Lower lobe of right lung (tissue), 2 donors: ENCODE data around the gene GRIK4. TPM values are rescaled to one million over a fixed set of nuclear protein-coding genes. Genes with fewer than 3 reads are reported as not detected.

Source experiments
- ATAC-seq, 2 donors: fragments of 200-7000 bp; cut with Tn5 transposase; one replicate each; pipeline ENCODE4 v1.9.1; 2020 to 2022; ENCODE audit warnings: mild to moderate bottlenecking in 2 of 2, moderate library complexity in 2 of 2
- DNase-seq: peaks from one replicate; pipeline ENCODE4 v3.0.0-alpha.2; 2020
- H3K27ac ChIP-seq: fragments of 200-600 bp; one replicate; pipeline ENCODE4 v1.8.0; 2022
- H3K27me3 ChIP-seq: fragments of 200-600 bp; one replicate; pipeline ENCODE4 v1.8.0; 2022; ENCODE audit warnings: low read depth
- H3K36me3 ChIP-seq: fragments of 200-600 bp; one replicate; pipeline ENCODE4 v1.8.0; 2022; ENCODE audit warnings: mild to moderate bottlenecking
- H3K4me1 ChIP-seq: fragments of 200-600 bp; one replicate; pipeline ENCODE4 v1.8.0; 2022
- H3K4me3 ChIP-seq: fragments of 200-600 bp; one replicate; pipeline ENCODE4 v1.8.0; 2022; ENCODE audit warnings: mild to moderate bottlenecking
- H3K9me3 ChIP-seq: fragments of 200-600 bp; one replicate; pipeline ENCODE4 v1.8.0; 2022
- CTCF ChIP-seq: fragments of 200-600 bp; IDR thresholded peaks from one replicate; pipeline ENCODE4 v1.8.0; 2022; ENCODE audit warnings: antibody characterized with exemption, mild to moderate bottlenecking
- intact Hi-C: fragments of 100-400 bp; cut with DNase I; formaldehyde crosslinking; loops from one replicate; pipeline ENCODE4 v1.11.0; 2022
- total RNA-seq: library from RNA; stranded (reverse); fragmentation: NEBNext Ultra II Directional; extraction: Animal tissue kit (Norgen Biotek cat#: 25700); gene quantifications from one replicate; pipeline ENCODE4 v1.2.1, GENCODE V29; 2021
- donor health status: DM: no; HTN: yes; CAD: no; lungs with severe emphysema.

GRIK4 gene
- total RNA-seq, 1 donor from 2014 or later = 2.2 TPM

- ATAC-seq (no peak), DNase-seq (no peak)
- Histone ChIP-seq H3K9me3 (no peaks in the 10 kb centered on the region), H3K4me1 (no peaks in the 10 kb centered on the region), H3K4me3 (no peak overlapping the region), H3K36me3 (no peaks in the 10 kb centered on the region), H3K27ac (no peak overlapping the region), H3K27me3 (no peaks in the 10 kb centered on the region)
- no peak for TF ChIP-seq CTCF
- intact Hi-C loops = no loop called here
These were observed 398.3 kb downstream of the GRIK4 start for GRCh38 chr11:120909676-120910416.

- no peaks in the 10 kb centered on the region for H3K4me1 ChIP-seq
- no peaks in the 10 kb centered on the region for H3K9me3 ChIP-seq
- H3K4me3 ChIP-seq = no peak overlapping the region
- no peak for DNase-seq
- no peaks in the 10 kb centered on the region for H3K36me3 ChIP-seq
- H3K27me3 ChIP-seq = no peaks in the 10 kb centered on the region
- H3K27ac ChIP-seq = no peak overlapping the region
- intact Hi-C loops = no loop called here
- no peak for ATAC-seq
- TF ChIP-seq CTCF = no peak
These were observed 400.4 kb downstream of the GRIK4 start for GRCh38 chr11:120911943-120912342.

- ATAC-seq = no peak
- DNase-seq = no peak
These were observed 401.0 kb downstream of the GRIK4 start for GRCh38 chr11:120912504-120912903.

GRCh38 chr11:120912915-120913314, 401.4 kb downstream of the GRIK4 start:
- H3K4me3 ChIP-seq = no peak overlapping the region
- TF ChIP-seq CTCF = no peak
- H3K27ac ChIP-seq = no peak overlapping the region
- DNase-seq (no peak), ATAC-seq (no peak)
- H3K27me3 ChIP-seq = no peaks in the 10 kb centered on the region
- H3K4me1 ChIP-seq = no peaks in the 10 kb centered on the region
- no peaks in the 10 kb centered on the region for H3K36me3 ChIP-seq
- no peaks in the 10 kb centered on the region for H3K9me3 ChIP-seq
- intact Hi-C loops = no loop called here

More at GRCh38 chr11:120912504-120912903, 401.0 kb downstream of the GRIK4 start:
- Histone ChIP-seq H3K9me3 (no peaks in the 10 kb centered on the region), H3K27me3 (no peaks in the 10 kb centered on the region), H3K4me3 (no peak overlapping the region), H3K4me1 (no peaks in the 10 kb centered on the region), H3K27ac (no peak overlapping the region), H3K36me3 (no peaks in the 10 kb centered on the region)
- TF ChIP-seq CTCF = peak; percentile 27
- intact Hi-C loops = no loop called here

GRCh38 chr11:120914021-120914420, 402.5 kb downstream of the GRIK4 start:
- ATAC-seq (no peak), DNase-seq (no peak)
- Histone ChIP-seq H3K36me3 (no peaks in the 10 kb centered on the region), H3K4me1 (no peaks in the 10 kb centered on the region), H3K27me3 (no peaks in the 10 kb centered on the region), H3K27ac (no peak overlapping the region), H3K4me3 (no peak overlapping the region), H3K9me3 (no peaks in the 10 kb centered on the region)
- intact Hi-C loops = no loop called here
- TF ChIP-seq CTCF = no peak
